ENCODE results near the gene PRTG.
"Not testable (repeated sequence)": the region's sequence is repeated elsewhere in the genome, so short reads cannot be mapped to it uniquely, and the experiment has no call there.

Gene PRTG

DNA sequence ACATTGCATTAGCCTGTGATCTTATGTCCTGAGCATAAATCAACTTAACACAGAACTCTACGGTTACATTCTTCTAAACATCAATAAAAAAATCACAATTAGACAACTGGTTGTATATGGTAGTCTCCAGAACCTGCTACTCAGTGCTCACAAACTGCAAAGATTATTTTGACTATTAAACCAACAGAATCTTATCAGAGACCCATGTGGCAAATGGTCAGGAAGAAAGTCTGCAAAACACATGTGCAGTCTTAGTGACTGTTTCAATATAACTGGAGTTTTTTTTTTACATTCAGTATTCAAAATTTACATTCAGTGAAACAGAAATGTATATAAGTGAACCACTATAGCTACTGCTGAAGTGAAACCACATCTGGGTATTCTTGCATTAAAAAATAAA lies 127.5 kb downstream of the PRTG start:
- Mint-ChIP-seq H3K9me3 (peaks cover 6% of the 10 kb centered on the region), H3K27ac (peak overlapping the region; percentile 92), H3K36me3 (ENCODE audit: low read depth) (peaks cover 96% of the 10 kb centered on the region), H3K4me3 (no peak overlapping the region), H3K4me1 (peaks cover 9% of the 10 kb centered on the region), H3K27me3 (ENCODE audit: low read depth, poor library complexity) (no peaks in the 10 kb centered on the region)
- no peak for DNase-seq
- TF ChIP-seq, protein P1, sequence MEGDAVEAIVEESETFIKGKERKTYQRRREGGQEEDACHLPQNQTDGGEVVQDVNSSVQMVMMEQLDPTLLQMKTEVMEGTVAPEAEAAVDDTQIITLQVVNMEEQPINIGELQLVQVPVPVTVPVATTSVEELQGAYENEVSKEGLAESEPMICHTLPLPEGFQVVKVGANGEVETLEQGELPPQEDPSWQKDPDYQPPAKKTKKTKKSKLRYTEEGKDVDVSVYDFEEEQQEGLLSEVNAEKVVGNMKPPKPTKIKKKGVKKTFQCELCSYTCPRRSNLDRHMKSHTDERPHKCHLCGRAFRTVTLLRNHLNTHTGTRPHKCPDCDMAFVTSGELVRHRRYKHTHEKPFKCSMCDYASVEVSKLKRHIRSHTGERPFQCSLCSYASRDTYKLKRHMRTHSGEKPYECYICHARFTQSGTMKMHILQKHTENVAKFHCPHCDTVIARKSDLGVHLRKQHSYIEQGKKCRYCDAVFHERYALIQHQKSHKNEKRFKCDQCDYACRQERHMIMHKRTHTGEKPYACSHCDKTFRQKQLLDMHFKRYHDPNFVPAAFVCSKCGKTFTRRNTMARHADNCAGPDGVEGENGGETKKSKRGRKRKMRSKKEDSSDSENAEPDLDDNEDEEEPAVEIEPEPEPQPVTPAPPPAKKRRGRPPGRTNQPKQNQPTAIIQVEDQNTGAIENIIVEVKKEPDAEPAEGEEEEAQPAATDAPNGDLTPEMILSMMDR (IDR thresholded peaks at IDR 0.05) = no peak

DNA sequence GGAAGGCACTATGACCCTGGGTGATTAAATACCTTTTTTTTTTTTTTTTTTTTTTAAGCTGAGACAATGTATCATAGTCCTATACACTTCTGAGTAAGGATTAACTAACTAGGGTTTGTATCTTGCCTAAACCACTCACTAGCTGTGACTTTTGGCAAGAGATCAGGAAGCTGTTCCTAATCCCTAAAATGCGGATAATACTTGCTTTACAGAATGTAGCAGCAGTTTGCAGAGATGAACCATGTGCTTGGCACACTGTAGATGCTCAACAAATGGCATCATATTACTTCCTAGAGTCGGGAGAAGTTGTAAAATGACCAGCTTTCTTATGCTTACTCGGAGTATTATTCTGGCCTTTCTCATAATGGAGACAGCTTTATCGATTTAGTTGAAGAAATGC lies 129.2 kb downstream of the PRTG start:
- H3K36me3 Mint-ChIP-seq (ENCODE audit: low read depth) = peaks cover 94% of the 10 kb centered on the region

DNA sequence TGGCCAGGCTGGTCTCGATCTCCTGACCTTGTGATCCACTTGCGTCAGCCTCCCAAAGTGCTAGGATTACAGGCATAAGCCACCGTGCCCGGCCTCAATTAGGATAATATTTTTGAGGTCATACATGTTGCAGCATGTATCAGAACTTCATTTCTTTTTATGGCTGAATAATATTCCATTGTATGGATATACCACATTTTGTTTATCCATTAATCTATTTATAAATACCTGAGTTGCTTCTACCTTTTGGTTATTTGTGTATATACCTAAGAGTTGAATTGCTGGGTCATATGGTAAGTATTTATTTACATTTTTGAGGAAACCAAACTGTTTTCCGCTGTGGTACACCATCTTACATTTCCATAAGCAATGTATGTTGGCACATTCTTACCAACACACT lies 136.7 kb downstream of the PRTG start:
- H3K4me1 Mint-ChIP-seq = no peaks in the 10 kb centered on the region
- no peak overlapping the region for H3K4me3 Mint-ChIP-seq
- peaks cover 6% of the 10 kb centered on the region for H3K27me3 Mint-ChIP-seq (ENCODE audit: low read depth, poor library complexity)
- H3K36me3 Mint-ChIP-seq (ENCODE audit: low read depth) = peaks cover 47% of the 10 kb centered on the region
- H3K9me3 Mint-ChIP-seq = peaks cover 57% of the 10 kb centered on the region
- H3K27ac Mint-ChIP-seq = no peak overlapping the region
- TF ChIP-seq, protein P1 (IDR thresholded peaks at IDR 0.05) = no peak
- no peak for DNase-seq

More for the DNA sequence above, 129.2 kb downstream of the PRTG start:
- DNase-seq = no peak
- H3K4me3 Mint-ChIP-seq = no peak overlapping the region
- TF ChIP-seq, protein P1 (IDR thresholded peaks at IDR 0.05) = no peak
- H3K9me3 Mint-ChIP-seq = peaks cover 22% of the 10 kb centered on the region
- peaks cover 9% of the 10 kb centered on the region for H3K4me1 Mint-ChIP-seq
- H3K27me3 Mint-ChIP-seq (ENCODE audit: low read depth, poor library complexity) = peaks cover 6% of the 10 kb centered on the region
- H3K27ac Mint-ChIP-seq = peak overlapping the region; percentile 76

DNA sequence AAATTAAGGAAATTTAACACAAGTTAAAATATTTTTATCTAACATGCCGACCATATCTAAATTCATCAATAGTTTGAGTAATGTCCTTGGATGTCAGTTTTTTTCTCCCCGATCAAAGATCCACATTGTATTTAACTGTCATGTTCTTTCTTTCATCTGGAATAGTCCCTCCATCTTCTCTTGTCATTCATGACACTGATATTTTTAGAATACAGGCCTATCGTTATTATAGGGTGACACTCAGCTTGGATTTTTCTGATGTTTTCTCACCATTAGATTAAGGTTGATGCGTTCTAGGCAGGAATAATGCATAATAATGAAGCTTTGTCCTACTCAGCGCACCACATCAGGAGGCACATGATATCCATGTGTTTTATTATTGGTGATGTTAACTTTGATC lies 141.6 kb downstream of the PRTG start:
- no peaks in the 10 kb centered on the region for H3K27me3 Mint-ChIP-seq (ENCODE audit: low read depth, poor library complexity)
- peaks cover 14% of the 10 kb centered on the region for H3K9me3 Mint-ChIP-seq
- TF ChIP-seq, protein P1 (IDR thresholded peaks at IDR 0.05) = no peak
- peaks cover 4% of the 10 kb centered on the region for H3K4me1 Mint-ChIP-seq
- H3K27ac Mint-ChIP-seq = no peak overlapping the region
- peaks cover 6% of the 10 kb centered on the region for H3K36me3 Mint-ChIP-seq (ENCODE audit: low read depth)
- no peak for DNase-seq
- no peak overlapping the region for H3K4me3 Mint-ChIP-seq

DNA sequence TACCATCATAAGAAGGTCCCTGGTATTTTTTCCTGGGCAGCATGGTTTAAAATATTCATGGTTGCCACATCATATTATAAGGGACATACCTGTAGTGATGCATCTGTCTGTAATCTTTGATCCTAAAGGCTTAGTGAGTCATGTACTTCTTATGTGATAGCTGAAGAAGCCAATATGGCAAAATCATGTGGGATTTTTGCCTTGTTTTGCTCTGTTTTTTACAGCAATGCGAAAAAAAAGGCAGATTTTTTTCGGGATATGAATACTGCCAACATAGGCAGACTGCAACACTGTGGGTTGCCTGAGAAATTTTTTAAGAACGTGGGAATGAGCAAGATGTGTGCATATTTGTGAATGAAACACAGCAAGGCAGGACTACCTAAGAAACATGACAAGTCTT lies 143.5 kb downstream of the PRTG start:
- H3K27me3 Mint-ChIP-seq (ENCODE audit: low read depth, poor library complexity) = no peaks in the 10 kb centered on the region
- no peak overlapping the region for H3K4me3 Mint-ChIP-seq
- TF ChIP-seq, protein P1 (IDR thresholded peaks at IDR 0.05) = no peak
- DNase-seq = no peak
- H3K27ac Mint-ChIP-seq = no peak overlapping the region
- H3K9me3 Mint-ChIP-seq = no peaks in the 10 kb centered on the region
- no peaks in the 10 kb centered on the region for H3K36me3 Mint-ChIP-seq (ENCODE audit: low read depth)
- H3K4me1 Mint-ChIP-seq = peaks cover 4% of the 10 kb centered on the region

DNA sequence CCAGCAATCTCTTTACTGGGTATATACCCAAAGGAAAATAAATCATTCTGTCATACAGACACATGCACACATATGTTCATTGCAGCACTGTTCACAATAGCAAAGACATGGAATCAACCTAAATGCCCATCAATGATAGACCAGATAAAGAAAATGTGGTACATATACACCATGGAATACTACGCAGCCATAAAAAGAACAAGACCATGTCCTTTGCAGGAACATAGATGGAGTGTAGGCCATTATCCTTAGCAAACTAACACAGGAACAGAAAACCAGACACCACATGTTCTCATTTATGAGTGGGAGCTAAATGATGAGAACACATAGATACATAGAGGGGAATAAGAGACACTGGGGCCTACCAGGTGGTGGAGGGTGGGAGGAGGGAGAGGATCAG lies 149.9 kb downstream of the PRTG start:
- not testable (repeated sequence) for DNase-seq; H3K4me3 Mint-ChIP-seq; H3K36me3 Mint-ChIP-seq (ENCODE audit: low read depth); H3K27me3 Mint-ChIP-seq (ENCODE audit: low read depth, poor library complexity); H3K27ac Mint-ChIP-seq
- peaks cover 11% of the 10 kb centered on the region for H3K9me3 Mint-ChIP-seq
- H3K4me1 Mint-ChIP-seq = peaks cover 12% of the 10 kb centered on the region
